ENCODE results near the gene EFR3B. TPM values are rescaled to one million over a fixed set of nuclear protein-coding genes. Genes with fewer than 3 reads are reported as not detected.

The EFR3B gene
- total and polyA plus RNA-seq, 2 of the 13 experiments (the other 11 are each of a cell fraction or from before 2014, with no cell fraction given), result 0.42 TPM

GRCh38 chr2:25041307-25041927, 459 bp upstream of the EFR3B start (continued):
- TF ChIP-seq ZNF276 (CRISPR knock-in tag; IDR thresholded peaks at IDR 0.05; ENCODE audit: low read depth) (no peak), DNMT1 (CRISPR knock-in tag; IDR thresholded peaks at IDR 0.05) (no peak), NCOA1 (CRISPR knock-in tag; IDR thresholded peaks at IDR 0.05) (no peak), ZNF569 (CRISPR knock-in tag; IDR thresholded peaks at IDR 0.05; ENCODE audit: borderline replicate concordance) (no peak), DNMT3B (CRISPR knock-in tag; conservative IDR thresholded peaks at IDR 0.05) (no peak), ZSCAN21 (CRISPR knock-in tag; IDR thresholded peaks at IDR 0.05; ENCODE audit: borderline replicate concordance) (no peak), ZBTB10 (CRISPR knock-in tag; IDR thresholded peaks at IDR 0.05; ENCODE audit: borderline replicate concordance) (no peak), GLI4 (CRISPR knock-in tag; IDR thresholded peaks at IDR 0.05; ENCODE audit: borderline replicate concordance) (0 out of 2 replicates have a peak, but pooled peaks have one; percentile 28), ZNF138 (CRISPR knock-in tag; IDR thresholded peaks at IDR 0.05; ENCODE audit: low read depth) (peak; percentile 74; the same call in 1 of the 2 replicates), YY1 (IDR thresholded peaks at IDR 0.05; ENCODE audit: insufficient read depth, insufficient replicate concordance, low read depth, low read length) (no peak), MEIS2 (CRISPR knock-in tag; IDR thresholded peaks at IDR 0.05) (no peak), NFYB (CRISPR knock-in tag; IDR thresholded peaks at IDR 0.05) (no peak; the same call in 1 of the 2 replicates), MXI1 (IDR thresholded peaks at IDR 0.05; ENCODE audit: borderline replicate concordance, low read depth, low read length) (no peak), POGK (CRISPR knock-in tag; conservative IDR thresholded peaks at IDR 0.05) (no peak), ZNF354B (CRISPR knock-in tag; IDR thresholded peaks at IDR 0.05) (no peak), ZNF749 (CRISPR knock-in tag; IDR thresholded peaks at IDR 0.05; ENCODE audit: borderline replicate concordance) (no peak), ZMAT3 (CRISPR knock-in tag; conservative IDR thresholded peaks at IDR 0.05) (no peak), ZBTB26 (CRISPR knock-in tag; IDR thresholded peaks at IDR 0.05; ENCODE audit: borderline replicate concordance) (no peak), ZBTB44 (CRISPR knock-in tag; IDR thresholded peaks at IDR 0.05) (no peak), ZNF136 (CRISPR knock-in tag; IDR thresholded peaks at IDR 0.05; ENCODE audit: low read depth) (0 out of 2 replicates have a peak, but pooled peaks have one; percentile 62)
